Stimulated activated CD4-positive, alpha-beta T cell treated with anti-CD3 and anti-CD28 coated beads, TNF-alpha, amount 100 ng/mL, for 24 hours (primary cell): ENCODE measurements around the gene PAQR7.

Source experiments
- DNase-seq, 3 experiments: peaks; one replicate each; pipeline ENCODE4 v3.0.0-alpha.2; 2020; ENCODE audit warnings: low read depth in 3 of 3

PAQR7 gene

GRCh38 chr1:25818569-25818968 lies 56.9 kb downstream of the PAQR7 start:
- DNase-seq = no peak

DNA sequence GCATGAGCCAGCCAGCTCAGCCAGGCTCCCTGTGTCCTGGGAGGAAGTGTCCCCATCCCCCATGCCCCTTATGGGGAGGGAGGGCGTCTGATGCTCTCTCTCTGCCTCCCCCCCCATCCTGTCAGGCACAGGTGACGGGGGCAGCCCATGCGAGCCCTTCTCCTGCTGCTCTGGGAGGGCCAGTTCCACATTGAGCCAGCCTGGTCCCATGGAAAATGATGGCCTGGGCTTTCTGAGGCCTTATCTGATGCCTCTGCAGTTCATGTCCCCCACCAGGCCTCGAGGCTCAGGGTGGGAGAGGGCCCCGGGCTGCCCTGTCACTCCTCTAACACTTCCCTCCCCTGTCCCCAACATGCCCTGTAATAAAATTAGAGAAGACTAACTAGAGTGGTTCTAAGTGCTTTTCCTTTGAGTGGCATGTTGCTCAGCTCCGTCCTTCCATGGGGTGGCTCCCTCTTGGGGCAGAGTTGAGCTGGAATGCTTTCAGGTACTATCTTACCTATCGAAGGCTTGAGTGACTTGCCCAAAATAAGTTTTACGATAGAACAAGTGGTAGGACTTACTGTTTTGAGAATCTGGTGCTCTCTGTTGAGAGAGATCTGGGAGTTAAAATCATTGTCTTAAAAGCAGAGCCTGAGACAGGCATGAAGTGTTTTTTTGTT lies 57.5 kb downstream of the PAQR7 start:
- no peak for DNase-seq

DNA sequence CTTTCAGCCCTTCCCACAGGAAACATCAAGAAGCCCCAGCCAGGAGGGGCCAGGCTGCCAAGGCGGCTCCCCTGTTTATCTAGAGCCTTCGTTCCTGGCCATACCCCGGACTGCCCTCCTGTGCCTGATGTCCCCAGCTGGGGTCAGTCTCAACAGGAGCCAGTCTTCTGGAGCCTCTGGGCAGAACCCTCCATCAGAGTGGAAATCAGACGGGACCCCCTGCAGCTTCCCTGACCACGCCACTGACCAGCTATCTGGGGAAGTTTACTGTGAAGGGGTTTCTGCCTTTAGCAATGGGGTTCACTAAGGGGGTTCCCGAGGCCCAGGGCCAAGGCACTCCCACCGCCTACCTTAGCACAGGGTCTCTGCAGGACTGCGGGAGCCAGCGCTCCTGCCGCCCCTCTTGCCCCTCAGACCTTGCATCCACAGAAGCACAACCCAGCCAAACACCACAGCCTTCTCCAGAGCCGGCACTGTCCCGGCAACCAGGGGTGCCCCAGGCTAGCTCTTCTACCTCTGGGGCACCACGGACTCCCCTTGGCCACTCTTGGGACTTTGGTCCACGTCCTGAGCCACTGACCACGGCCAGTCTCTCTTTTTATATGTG lies 59.3 kb downstream of the PAQR7 start:
- DNase-seq = no peak

DNA sequence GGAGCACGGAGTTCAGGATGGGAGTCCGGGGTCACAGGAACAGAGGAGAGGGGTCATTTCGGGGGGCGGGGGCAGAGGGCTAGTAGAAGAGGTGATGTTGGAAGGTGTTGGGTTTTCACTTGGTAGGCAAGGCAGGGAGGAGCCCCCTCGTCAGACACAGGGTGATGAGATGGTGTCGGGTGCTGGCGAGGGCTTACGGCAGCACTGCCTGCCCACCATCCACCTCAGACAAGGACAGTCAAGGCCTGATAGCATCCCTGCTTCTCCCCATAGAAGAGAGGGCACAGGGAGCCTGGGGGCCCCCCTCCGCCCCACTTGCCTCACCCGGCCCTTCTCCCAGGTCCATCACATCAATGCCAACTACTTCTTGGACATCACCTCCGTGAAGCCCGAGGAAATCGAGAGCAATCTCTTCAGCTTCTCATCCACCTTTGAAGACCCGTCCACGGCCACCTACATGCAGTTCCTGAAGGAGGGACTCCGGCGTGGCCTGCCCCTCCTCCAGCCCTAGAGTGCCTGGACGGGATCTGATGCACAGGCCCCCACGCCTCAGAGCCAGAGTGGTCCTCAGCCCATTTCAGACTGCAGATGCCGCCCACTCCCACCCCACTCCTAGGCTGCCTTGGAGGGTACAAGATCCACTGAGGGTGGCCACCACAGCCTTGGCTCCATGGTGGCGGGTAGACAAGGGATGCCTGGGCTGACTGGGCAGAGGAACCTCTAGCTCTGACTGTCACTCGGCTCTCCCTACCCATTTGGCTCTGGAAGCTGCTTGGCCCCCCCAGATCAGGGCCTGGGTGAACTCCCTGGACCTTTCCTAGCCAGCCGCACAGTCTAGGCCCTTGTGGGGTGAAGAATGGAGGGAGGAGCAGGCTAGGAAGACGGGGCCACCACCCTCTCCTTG lies 60.0 kb downstream of the PAQR7 start:
- no peak for DNase-seq

DNA sequence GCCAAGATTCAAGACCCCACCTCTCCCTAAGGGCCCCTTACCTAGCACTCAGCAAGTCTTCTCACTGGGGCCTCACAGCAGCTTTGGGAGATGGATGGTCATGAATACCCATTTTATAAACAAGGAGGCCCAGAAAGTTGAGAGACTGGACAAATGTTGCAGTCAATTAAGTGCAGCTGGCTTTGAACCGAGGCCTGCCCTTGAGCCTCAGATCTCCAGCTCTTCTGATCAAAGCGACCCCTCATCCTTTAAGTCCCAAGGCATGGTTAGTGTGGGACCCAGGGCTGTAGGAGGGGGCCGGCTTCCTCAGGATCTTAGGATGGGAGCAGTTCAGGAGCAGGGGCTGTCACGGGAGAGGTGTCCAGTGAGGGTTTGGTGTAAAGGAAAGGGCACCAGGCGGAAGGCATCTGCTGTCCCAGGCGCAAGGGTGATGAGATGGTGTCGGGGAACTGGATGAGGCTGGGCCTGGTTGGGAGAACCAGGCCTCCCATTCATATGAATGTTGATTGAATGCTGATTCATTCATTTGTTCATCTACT lies 60.9 kb downstream of the PAQR7 start:
- no peak for DNase-seq

- DNase-seq = no peak
Observed at GRCh38 chr1:25813734-25814471, 61.6 kb downstream of the PAQR7 start.

DNA sequence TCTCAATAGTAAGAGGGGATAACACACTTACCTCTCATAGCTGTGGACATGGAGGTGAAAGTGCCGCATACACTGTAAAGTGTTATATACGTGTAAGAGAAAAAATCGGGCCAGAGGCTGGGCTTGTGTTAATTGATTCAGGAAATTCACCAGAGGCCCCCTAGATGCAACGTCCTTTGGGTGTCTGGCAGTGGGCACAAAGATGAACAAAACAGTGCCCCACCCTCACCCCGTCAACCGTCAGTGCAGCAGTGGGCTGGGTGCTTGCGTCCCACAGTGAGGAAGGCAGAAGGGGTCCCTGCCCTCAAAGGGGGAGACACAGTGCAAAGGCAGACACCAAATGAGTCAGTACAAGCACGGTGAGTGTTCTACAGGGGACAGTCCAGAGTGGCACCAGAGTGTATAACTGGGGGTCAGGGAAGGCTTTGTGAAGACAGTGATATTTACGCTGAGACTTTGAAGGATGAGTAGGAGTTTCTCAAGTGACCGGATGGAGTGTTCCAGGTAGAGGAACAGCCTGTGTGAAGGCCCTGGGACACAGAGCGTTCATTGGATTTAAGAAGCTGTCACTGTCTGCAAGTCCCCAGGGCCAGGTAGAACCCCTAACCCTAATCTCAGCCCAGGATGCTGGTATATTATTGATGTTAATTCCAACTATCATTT lies 62.3 kb downstream of the PAQR7 start:
- DNase-seq = no peak
